GM13976 (cell line): ENCODE data around the gene CLDN15.

Source experiments
- DNase-seq: peaks from one replicate; pipeline ENCODE4 v3.0.0; 2012; ENCODE audit warnings: low spot score
- CTCF ChIP-seq: IDR thresholded peaks from 2 replicates; pipeline ENCODE4 v1.5.1; 2012; ENCODE audit warnings: borderline replicate concordance, mild to moderate bottlenecking; ENCODE audit not compliant: insufficient read depth; ENCODE audit errors: extremely low read depth, missing control alignments, control extremely low read depth
- in situ Hi-C: fragments of 300-500 bp; cut with MboI; formaldehyde crosslinking; loops from one replicate; pipeline ENCODE4 v1.12.0; 2022; ENCODE audit warnings: low sequenced_read_pairs, mixed read lengths, inconsistent platforms; ENCODE audit not compliant: unreplicated experiment

The CLDN15 gene

GRCh38 chr7:101238226-101239182, 902 bp upstream of the CLDN15 start:
- no peak for DNase-seq
- TF ChIP-seq CTCF, result no peak
- in situ Hi-C loops, result no loop called here

- TF ChIP-seq CTCF, result no peak
- no peak for DNase-seq
- in situ Hi-C loops, result no loop called here
These were observed 1.2 kb downstream of the CLDN15 start for GRCh38 chr7:101236292-101236835.

DNA sequence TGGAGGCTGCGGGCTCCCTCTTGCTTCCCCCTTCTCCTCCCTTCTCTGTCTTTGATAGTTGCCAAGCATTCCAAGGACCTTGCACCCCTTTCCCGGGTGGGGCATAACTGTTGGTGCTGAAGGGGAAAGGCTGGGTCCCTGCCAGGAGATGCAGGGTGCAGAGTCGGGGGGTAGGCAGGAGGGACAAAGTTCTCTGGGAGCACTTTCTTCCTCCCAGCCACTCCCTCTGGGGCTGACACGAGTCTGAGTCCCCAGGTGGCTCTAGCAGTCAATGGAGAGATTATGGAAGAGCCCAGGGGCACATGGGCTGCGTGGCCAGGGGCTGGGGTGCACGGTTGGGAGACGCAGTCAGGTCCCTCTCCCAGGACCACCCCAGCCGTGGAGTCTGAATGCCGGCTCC, 2.1 kb downstream of the CLDN15 start:
- no peak for TF ChIP-seq CTCF
- in situ Hi-C loops, result no loop called here
- no peak for DNase-seq

DNA sequence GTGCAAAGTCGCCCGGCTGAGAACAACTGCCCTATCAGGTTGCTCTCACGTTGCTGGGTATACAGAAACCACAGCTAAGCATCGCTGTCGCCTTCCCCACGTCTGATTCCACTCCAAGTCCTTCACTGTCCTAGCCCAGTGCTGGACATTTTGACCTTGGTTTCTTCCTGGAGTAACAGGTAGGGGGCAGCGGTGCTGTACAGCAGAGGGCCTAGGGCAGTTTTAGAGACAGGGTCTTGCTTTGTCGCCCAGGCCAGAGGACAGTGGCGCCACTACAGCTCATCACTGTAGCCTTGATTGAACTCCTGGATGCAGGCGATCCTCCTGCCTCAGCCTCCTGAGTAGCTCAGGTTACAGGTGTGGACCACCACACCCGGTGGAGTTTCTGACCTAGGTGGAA, 2.6 kb downstream of the CLDN15 start:
- no peak for TF ChIP-seq CTCF
- DNase-seq, result no peak
- in situ Hi-C loops, result no loop called here

GRCh38 chr7:101234636-101235035, 3.0 kb downstream of the CLDN15 start:
- no peak for DNase-seq
- TF ChIP-seq CTCF, result no peak
- in situ Hi-C loops, result no loop called here

DNA sequence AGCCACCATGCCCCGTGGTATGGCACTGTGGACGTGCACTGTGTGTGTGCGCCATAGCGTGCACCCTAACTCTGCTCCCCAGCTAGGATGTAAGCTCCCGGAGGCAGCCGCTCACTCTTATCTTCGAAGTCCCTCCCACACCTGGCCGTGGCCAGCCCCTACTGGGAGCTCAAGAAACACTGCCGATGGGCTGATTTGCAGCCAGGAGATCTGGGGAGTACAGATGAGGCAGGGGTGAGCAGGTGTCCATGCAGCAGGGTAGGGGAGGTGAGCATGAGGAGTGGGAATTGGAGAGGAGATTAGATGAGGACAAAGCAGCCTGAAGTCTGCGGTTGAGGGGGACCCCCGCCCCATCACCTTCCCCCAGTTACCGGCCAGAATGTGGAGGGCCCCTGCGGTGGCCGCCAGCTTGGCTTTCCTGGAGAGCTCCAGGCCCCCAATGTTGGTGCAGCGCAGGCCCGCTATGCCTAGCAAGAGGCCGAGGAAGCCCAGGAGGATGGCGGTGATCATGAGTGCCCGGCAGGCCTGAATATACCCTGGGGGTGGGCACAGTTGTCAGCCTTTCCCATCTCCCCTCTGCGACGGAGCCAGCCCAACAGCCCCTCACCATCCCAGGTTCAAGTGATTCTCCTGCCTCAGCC, 3.6 kb downstream of the CLDN15 start:
- TF ChIP-seq CTCF, result no peak
- no peak for DNase-seq
- in situ Hi-C loops, result no loop called here
